Esophagus squamous epithelium (tissue), 4 donors: ENCODE measurements around the gene DISP3.

Source experiments
- POLR2A ChIP-seq, 4 donors: fragments of 450-650 bp; IDR thresholded peaks; one replicate each; pipeline ENCODE4 v1.6.1; 2017; ENCODE audit warnings: antibody characterized with exemption in 4 of 4, mild to moderate bottlenecking in 4 of 4, moderate library complexity in 3 of 4
- TF ChIP-seq, protein P1 (sequence below), 6 experiments: fragments of 450-650 bp in 4 of 6; fragments of 200-600 bp in 2 of 6; sonication (generic) in 2 of 6; IDR thresholded peaks; one replicate each; pipeline ENCODE4 v1.5.1; 2016 to 2019; ENCODE audit warnings: antibody characterized with exemption in 6 of 6, mild to moderate bottlenecking in 4 of 6, moderate library complexity in 4 of 6

DNA sequence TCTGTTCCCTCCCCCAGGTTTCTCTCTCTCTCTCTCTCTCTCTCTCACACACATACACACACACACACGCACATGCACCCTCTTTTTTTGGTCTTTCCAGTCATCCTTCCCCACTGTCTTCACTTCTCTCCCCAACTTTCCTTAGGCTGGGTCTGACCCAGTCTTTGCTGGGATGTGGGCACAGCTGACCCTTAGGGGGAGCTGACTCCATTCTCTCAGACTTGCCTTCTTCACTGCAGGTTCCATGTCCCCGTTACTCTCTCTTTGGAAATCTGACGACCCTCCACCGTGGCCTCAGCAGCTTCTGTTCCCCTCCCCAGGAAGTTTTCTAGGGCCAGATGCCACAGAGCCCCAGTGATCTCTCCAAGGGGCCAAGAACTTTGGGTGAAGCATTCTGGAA is 2.1 kb downstream of the DISP3 start:
- TF ChIP-seq, protein P1, sequence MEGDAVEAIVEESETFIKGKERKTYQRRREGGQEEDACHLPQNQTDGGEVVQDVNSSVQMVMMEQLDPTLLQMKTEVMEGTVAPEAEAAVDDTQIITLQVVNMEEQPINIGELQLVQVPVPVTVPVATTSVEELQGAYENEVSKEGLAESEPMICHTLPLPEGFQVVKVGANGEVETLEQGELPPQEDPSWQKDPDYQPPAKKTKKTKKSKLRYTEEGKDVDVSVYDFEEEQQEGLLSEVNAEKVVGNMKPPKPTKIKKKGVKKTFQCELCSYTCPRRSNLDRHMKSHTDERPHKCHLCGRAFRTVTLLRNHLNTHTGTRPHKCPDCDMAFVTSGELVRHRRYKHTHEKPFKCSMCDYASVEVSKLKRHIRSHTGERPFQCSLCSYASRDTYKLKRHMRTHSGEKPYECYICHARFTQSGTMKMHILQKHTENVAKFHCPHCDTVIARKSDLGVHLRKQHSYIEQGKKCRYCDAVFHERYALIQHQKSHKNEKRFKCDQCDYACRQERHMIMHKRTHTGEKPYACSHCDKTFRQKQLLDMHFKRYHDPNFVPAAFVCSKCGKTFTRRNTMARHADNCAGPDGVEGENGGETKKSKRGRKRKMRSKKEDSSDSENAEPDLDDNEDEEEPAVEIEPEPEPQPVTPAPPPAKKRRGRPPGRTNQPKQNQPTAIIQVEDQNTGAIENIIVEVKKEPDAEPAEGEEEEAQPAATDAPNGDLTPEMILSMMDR (IDR thresholded peaks at IDR 0.05), result no peak
- no peak for TF ChIP-seq POLR2A (IDR thresholded peaks at IDR 0.05)
